ENCODE results near the gene CUX1.

The CUX1 gene

GRCh38 chr7:102275123-102275703, 457.8 kb downstream of the CUX1 start:
- H3K27ac Mint-ChIP-seq, result no peak overlapping the region
- peaks cover 3% of the 10 kb centered on the region for H3K4me1 Mint-ChIP-seq (ENCODE audit: low read depth)
- H3K9me3 Mint-ChIP-seq (ENCODE audit: low read depth), result no peaks in the 10 kb centered on the region
- H3K4me3 Mint-ChIP-seq, result no peak overlapping the region
- no peaks in the 10 kb centered on the region for H3K27me3 Mint-ChIP-seq
- H3K36me3 Mint-ChIP-seq, result no peaks in the 10 kb centered on the region

- Mint-ChIP-seq H3K27me3 (no peaks in the 10 kb centered on the region), H3K36me3 (no peaks in the 10 kb centered on the region), H3K4me3 (no peak overlapping the region), H3K4me1 (ENCODE audit: low read depth) (peaks cover 1% of the 10 kb centered on the region), H3K27ac (no peak overlapping the region), H3K9me3 (ENCODE audit: low read depth) (no peaks in the 10 kb centered on the region)
Measured at GRCh38 chr7:102277901-102278300, 460.5 kb downstream of the CUX1 start.

GRCh38 chr7:102279537-102280400, 462.3 kb downstream of the CUX1 start:
- H3K4me3 Mint-ChIP-seq, result no peak overlapping the region
- peaks cover 3% of the 10 kb centered on the region for H3K4me1 Mint-ChIP-seq (ENCODE audit: low read depth)
- H3K27ac Mint-ChIP-seq, result no peak overlapping the region
- no peaks in the 10 kb centered on the region for H3K27me3 Mint-ChIP-seq
- no peaks in the 10 kb centered on the region for H3K9me3 Mint-ChIP-seq (ENCODE audit: low read depth)
- H3K36me3 Mint-ChIP-seq, result no peaks in the 10 kb centered on the region

GRCh38 chr7:102280521-102280920, 463.1 kb downstream of the CUX1 start:
- no peak overlapping the region for H3K27ac Mint-ChIP-seq
- H3K27me3 Mint-ChIP-seq, result no peaks in the 10 kb centered on the region
- H3K36me3 Mint-ChIP-seq, result no peaks in the 10 kb centered on the region
- no peak overlapping the region for H3K4me3 Mint-ChIP-seq
- H3K9me3 Mint-ChIP-seq (ENCODE audit: low read depth), result no peaks in the 10 kb centered on the region
- peaks cover 11% of the 10 kb centered on the region for H3K4me1 Mint-ChIP-seq (ENCODE audit: low read depth)

GRCh38 chr7:102281785-102282184, 464.4 kb downstream of the CUX1 start:
- Mint-ChIP-seq H3K9me3 (ENCODE audit: low read depth) (no peaks in the 10 kb centered on the region), H3K36me3 (no peaks in the 10 kb centered on the region), H3K4me1 (ENCODE audit: low read depth) (peaks cover 11% of the 10 kb centered on the region), H3K4me3 (no peak overlapping the region), H3K27me3 (no peaks in the 10 kb centered on the region), H3K27ac (no peak overlapping the region)

GRCh38 chr7:102282465-102283362, 465.3 kb downstream of the CUX1 start:
- Mint-ChIP-seq H3K36me3 (no peaks in the 10 kb centered on the region), H3K27ac (no peak overlapping the region)

GRCh38 chr7:102283477-102284189, 466.2 kb downstream of the CUX1 start:
- H3K36me3 Mint-ChIP-seq, result no peaks in the 10 kb centered on the region
- no peak overlapping the region for H3K4me3 Mint-ChIP-seq
- no peaks in the 10 kb centered on the region for H3K9me3 Mint-ChIP-seq (ENCODE audit: low read depth)
- no peaks in the 10 kb centered on the region for H3K27me3 Mint-ChIP-seq
- no peak overlapping the region for H3K27ac Mint-ChIP-seq
- H3K4me1 Mint-ChIP-seq (ENCODE audit: low read depth), result peaks cover 16% of the 10 kb centered on the region

More at GRCh38 chr7:102282465-102283362, 465.3 kb downstream of the CUX1 start:
- Mint-ChIP-seq H3K4me1 (ENCODE audit: low read depth) (peaks cover 11% of the 10 kb centered on the region), H3K9me3 (ENCODE audit: low read depth) (no peaks in the 10 kb centered on the region), H3K27me3 (no peaks in the 10 kb centered on the region), H3K4me3 (no peak overlapping the region)

GRCh38 chr7:102284399-102284798, 467.0 kb downstream of the CUX1 start:
- Mint-ChIP-seq H3K4me1 (ENCODE audit: low read depth) (peaks cover 21% of the 10 kb centered on the region), H3K9me3 (ENCODE audit: low read depth) (no peaks in the 10 kb centered on the region), H3K27me3 (no peaks in the 10 kb centered on the region), H3K4me3 (peak overlapping the region; percentile 27), H3K27ac (no peak overlapping the region), H3K36me3 (no peaks in the 10 kb centered on the region)

GRCh38 chr7:102284891-102285539, 467.6 kb downstream of the CUX1 start:
- no peak overlapping the region for H3K27ac Mint-ChIP-seq
- H3K36me3 Mint-ChIP-seq, result no peaks in the 10 kb centered on the region
- no peaks in the 10 kb centered on the region for H3K27me3 Mint-ChIP-seq
- H3K9me3 Mint-ChIP-seq (ENCODE audit: low read depth), result no peaks in the 10 kb centered on the region
- peak overlapping the region; percentile 76 for H3K4me3 Mint-ChIP-seq
- peaks cover 22% of the 10 kb centered on the region for H3K4me1 Mint-ChIP-seq (ENCODE audit: low read depth)

GRCh38 chr7:102285540-102286236, 468.3 kb downstream of the CUX1 start:
- Mint-ChIP-seq H3K27me3 (no peaks in the 10 kb centered on the region), H3K4me1 (ENCODE audit: low read depth) (peaks cover 26% of the 10 kb centered on the region), H3K36me3 (no peaks in the 10 kb centered on the region), H3K4me3 (peak overlapping the region; percentile 76), H3K9me3 (ENCODE audit: low read depth) (no peaks in the 10 kb centered on the region), H3K27ac (no peak overlapping the region)

- H3K4me1 Mint-ChIP-seq (ENCODE audit: low read depth), result peaks cover 29% of the 10 kb centered on the region
- no peak within 1 kb of the TSS for H3K27ac Mint-ChIP-seq
- no peaks in the 10 kb centered on the region for H3K27me3 Mint-ChIP-seq
- peak within 1 kb of the TSS; percentile 68 for H3K4me3 Mint-ChIP-seq
- no peaks in the 10 kb centered on the region for H3K36me3 Mint-ChIP-seq
- no peaks in the 10 kb centered on the region for H3K9me3 Mint-ChIP-seq (ENCODE audit: low read depth)
Measured at GRCh38 chr7:102286237-102287110, 469.0 kb downstream of the CUX1 start, which contains the start of gene SH2B2. TSS of gene SH2B2 (plus strand) at chr7:102286868. CDS start at chr7:102300551, 13,683 bp downstream.

GRCh38 chr7:102287111-102287980, 469.9 kb downstream of the CUX1 start:
- Mint-ChIP-seq H3K27me3 (no peaks in the 10 kb centered on the region), H3K4me1 (ENCODE audit: low read depth) (peaks cover 34% of the 10 kb centered on the region), H3K36me3 (no peaks in the 10 kb centered on the region), H3K27ac (no peak overlapping the region), H3K9me3 (ENCODE audit: low read depth) (no peaks in the 10 kb centered on the region), H3K4me3 (peak overlapping the region; percentile 68)

Measured in activated naive CD8-positive, alpha-beta T cell (primary cell).